ENCODE data around the gene SNRK.
"Not testable (repeated sequence)": the region's sequence is repeated elsewhere in the genome, so short reads cannot be mapped to it uniquely, and the experiment has no call there.

Gene SNRK

DNA sequence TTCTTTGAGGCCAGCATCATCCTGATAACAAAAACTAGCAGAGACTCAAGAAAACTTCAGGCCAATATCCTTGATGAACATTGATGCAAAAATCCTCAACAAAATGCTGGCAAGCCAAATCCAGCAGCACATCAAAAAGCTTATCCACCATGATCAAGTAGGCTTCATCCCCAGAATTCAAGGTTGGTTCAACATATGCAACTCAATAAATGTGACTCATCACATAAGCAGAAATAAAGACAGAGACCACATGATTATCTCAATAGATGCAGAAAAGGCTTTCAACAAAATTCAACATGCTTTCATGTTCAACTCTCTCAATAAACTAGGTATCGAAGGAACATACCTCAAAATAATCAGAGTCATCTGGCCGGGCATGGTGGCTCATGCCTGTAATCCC is 69.7 kb downstream of the SNRK start:
- not testable (repeated sequence) for H3K4me3 ChIP-seq (ENCODE audit: low read length); H3K36me3 ChIP-seq (ENCODE audit: control insufficient read depth, insufficient read depth, low read length); H3K9ac ChIP-seq (ENCODE audit: low read length); H3K27me3 ChIP-seq (ENCODE audit: control insufficient read depth, insufficient read depth, low read length); H3K9me3 ChIP-seq (ENCODE audit: control insufficient read depth, low read length); H3K4me1 ChIP-seq (ENCODE audit: control insufficient read depth, insufficient read depth, low read length)

DNA sequence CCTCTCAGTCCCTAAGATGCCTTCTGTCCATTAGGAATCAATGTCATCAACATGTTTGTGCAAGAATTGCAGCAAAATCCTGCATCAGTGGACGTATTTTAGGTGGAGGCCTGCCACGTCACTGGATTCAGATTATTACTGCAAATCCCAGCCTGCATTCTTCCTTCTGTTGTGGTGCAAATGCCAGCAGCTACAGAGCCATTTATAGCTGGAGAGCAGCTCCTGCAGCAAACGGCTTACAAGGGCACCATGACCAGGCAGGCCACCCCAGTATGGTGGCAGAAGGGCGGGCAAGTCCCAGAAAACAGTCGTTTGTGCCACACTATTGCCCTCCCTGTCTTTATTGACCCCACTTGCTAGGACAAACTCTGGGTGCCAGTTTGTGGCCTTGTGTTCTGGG is 74.7 kb downstream of the SNRK start:
- H3K9me3 ChIP-seq (ENCODE audit: control insufficient read depth, low read length): no peaks in the 10 kb centered on the region
- no peak overlapping the region for H3K9ac ChIP-seq (ENCODE audit: low read length)
- H3K4me3 ChIP-seq (ENCODE audit: low read length): no peak overlapping the region
- peaks cover 8% of the 10 kb centered on the region for H3K4me1 ChIP-seq (ENCODE audit: control insufficient read depth, insufficient read depth, low read length)
- no peaks in the 10 kb centered on the region for H3K27me3 ChIP-seq (ENCODE audit: control insufficient read depth, insufficient read depth, low read length)
- no peaks in the 10 kb centered on the region for H3K36me3 ChIP-seq (ENCODE audit: control insufficient read depth, insufficient read depth, low read length)

DNA sequence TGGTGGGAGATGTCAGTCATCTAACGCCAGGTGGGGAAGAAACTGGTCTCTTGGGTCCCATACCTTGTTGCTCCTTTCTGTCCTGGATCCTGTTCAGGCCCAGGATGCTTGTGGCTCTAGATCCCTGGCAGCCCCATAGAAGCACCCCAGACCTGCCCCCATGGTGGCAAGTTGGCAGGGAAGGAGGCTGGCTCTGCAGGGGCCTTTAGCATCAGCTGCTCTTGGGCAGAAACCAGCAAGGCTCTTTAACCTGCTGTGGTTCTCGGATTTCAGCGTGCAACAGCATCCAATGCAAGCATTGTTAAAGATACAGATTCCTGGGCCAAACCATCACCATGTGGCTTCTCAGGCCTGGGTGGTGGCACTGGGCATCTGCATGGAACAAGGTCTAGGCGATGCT is 75.8 kb downstream of the SNRK start:
- Histone ChIP-seq H3K4me3 (ENCODE audit: low read length) (no peak overlapping the region), H3K9me3 (ENCODE audit: control insufficient read depth, low read length) (no peaks in the 10 kb centered on the region), H3K36me3 (ENCODE audit: control insufficient read depth, insufficient read depth, low read length) (no peaks in the 10 kb centered on the region), H3K9ac (ENCODE audit: low read length) (no peak overlapping the region), H3K27me3 (ENCODE audit: control insufficient read depth, insufficient read depth, low read length) (no peaks in the 10 kb centered on the region), H3K4me1 (ENCODE audit: control insufficient read depth, insufficient read depth, low read length) (peaks cover 17% of the 10 kb centered on the region)

DNA sequence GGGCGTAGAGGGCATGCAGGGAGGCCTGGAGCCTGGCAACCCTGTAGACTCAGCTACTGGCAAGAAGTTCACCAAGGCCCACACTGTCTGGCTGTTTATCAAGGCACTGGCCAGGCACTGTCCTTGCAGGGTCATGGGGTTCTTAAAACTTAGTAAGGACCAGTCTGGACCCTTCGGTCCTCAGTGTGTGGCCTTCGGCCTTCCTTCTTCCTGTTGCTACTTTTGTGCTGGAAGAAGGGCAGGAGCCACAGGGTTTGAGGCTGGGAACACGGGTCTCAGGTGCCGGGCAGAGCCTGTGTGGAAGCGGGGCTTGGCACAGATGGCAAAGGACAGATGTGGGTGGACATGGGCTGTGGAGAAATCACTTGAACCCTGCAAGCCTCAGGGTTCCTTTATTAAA is 76.6 kb downstream of the SNRK start:
- Histone ChIP-seq H3K36me3 (ENCODE audit: control insufficient read depth, insufficient read depth, low read length) (no peaks in the 10 kb centered on the region), H3K4me3 (ENCODE audit: low read length) (no peak overlapping the region), H3K27me3 (ENCODE audit: control insufficient read depth, insufficient read depth, low read length) (no peaks in the 10 kb centered on the region), H3K9me3 (ENCODE audit: control insufficient read depth, low read length) (no peaks in the 10 kb centered on the region), H3K9ac (ENCODE audit: low read length) (no peak overlapping the region), H3K4me1 (ENCODE audit: control insufficient read depth, insufficient read depth, low read length) (peaks cover 17% of the 10 kb centered on the region)

DNA sequence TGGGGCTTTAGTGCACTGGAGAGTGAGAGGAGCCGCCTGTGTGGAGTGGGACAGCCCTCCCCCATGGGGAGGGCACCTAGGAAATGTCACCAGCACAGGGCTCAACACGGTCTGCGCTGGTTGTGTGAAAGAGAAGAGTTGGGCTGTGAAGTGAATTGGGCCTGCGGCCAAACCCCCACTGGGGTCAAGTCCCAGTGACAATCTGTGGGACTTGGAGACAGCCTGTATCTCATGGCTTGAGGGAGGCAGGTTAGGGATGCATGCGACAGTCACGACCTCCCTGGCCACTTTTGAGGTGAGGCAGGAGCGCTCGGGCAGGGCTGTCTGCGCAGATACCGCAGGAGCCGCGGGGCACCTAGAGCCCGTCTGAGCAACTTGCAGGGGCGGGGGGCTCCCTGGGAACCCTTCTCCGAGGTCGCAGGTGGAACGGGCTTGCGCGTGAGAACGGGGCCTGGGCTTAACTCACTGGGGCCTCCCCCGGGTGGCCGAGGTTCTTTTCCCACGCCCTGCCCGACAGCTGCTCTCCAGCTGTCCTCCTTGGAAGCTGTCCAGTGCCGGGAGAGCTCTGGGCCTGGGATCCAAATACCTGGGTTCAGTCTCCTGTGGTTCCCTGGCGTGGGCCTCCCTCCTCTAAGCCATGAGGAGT is 77.4 kb downstream of the SNRK start:
- Histone ChIP-seq H3K4me3 (ENCODE audit: low read length) (no peak overlapping the region), H3K4me1 (ENCODE audit: control insufficient read depth, insufficient read depth, low read length) (peaks cover 17% of the 10 kb centered on the region), H3K27me3 (ENCODE audit: control insufficient read depth, insufficient read depth, low read length) (no peaks in the 10 kb centered on the region), H3K9me3 (ENCODE audit: control insufficient read depth, low read length) (no peaks in the 10 kb centered on the region), H3K9ac (ENCODE audit: low read length) (no peak overlapping the region), H3K36me3 (ENCODE audit: control insufficient read depth, insufficient read depth, low read length) (no peaks in the 10 kb centered on the region)

DNA sequence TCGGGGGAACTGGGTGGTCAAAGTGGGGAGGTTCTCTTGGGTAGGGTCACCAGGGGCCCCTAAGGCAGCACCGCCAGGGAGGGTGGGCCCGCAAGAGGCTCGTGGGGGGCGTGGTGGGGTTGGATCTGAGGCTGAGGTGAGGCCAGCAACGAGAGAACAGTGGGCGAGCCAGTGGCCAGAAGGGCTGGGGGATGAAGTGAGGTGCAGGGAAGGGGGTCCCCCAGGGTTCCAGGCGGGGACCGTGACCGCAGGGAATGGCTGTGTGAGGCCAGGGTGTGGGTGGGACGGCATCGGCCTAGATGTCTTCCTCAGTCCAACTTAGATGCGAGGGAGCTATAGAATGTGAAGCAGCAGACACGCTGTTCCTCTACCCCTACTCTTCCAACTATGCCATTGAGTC is 78.2 kb downstream of the SNRK start:
- Histone ChIP-seq H3K36me3 (ENCODE audit: control insufficient read depth, insufficient read depth, low read length) (no peaks in the 10 kb centered on the region), H3K9me3 (ENCODE audit: control insufficient read depth, low read length) (no peaks in the 10 kb centered on the region), H3K4me3 (ENCODE audit: low read length) (no peak overlapping the region), H3K27me3 (ENCODE audit: control insufficient read depth, insufficient read depth, low read length) (no peaks in the 10 kb centered on the region), H3K4me1 (ENCODE audit: control insufficient read depth, insufficient read depth, low read length) (peaks cover 17% of the 10 kb centered on the region), H3K9ac (ENCODE audit: low read length) (no peak overlapping the region)

DNA sequence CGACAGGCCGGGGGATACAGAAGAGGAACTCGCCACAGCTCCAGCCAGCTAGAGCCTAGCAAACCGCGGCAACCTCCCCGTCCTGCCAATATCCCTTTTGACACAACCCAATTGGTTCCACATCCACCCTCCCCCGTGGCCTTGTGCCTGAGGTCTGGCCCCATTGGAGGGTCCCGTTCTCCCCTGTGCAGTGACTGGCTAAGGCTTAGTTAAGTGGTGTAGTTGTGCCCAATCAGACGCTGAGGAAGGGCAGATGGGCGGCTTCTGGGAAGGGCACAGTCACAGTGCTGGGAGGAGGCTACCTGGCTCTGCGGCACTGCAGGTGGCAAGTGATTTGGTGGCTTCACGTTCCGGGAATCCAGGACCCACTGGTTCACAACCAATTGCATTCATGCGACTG is 78.6 kb downstream of the SNRK start:
- Histone ChIP-seq H3K4me3 (ENCODE audit: low read length) (no peak overlapping the region), H3K36me3 (ENCODE audit: control insufficient read depth, insufficient read depth, low read length) (no peaks in the 10 kb centered on the region), H3K4me1 (ENCODE audit: control insufficient read depth, insufficient read depth, low read length) (peaks cover 17% of the 10 kb centered on the region), H3K9me3 (ENCODE audit: control insufficient read depth, low read length) (no peaks in the 10 kb centered on the region), H3K9ac (ENCODE audit: low read length) (no peak overlapping the region), H3K27me3 (ENCODE audit: control insufficient read depth, insufficient read depth, low read length) (no peaks in the 10 kb centered on the region)

DNA sequence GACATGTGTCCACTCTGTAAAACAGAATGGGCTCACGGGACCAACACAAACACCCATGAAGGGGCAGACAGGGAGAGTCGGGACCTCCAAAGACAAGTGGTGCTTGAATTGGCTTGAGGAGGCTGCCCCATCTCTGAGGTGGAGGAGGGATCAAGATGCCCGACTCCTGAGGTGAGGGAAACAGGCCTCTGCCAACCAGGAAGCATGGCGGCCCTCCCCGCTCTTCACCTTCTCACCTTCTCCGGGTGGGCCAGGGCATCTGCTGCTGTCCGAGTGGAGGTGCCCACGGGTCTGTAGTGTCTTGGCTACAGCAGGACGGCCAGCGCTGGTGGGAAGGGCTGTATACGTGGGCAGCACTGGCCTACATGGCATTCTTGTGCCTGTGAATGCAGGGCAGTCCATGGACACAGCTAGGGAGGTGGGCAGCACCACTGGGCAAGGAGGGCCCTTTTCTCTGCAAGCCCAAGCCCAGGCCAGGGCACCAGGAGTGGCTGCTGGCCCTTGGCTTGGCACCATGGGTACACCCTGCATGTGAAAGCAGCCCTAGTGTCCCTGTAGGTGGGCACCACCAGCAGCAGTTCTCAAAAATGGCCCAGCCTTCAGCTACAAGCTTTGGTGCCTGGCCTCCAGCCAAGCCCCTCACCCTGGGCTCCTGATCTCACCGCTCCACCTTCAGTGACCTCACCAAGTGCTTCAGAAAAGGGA is 79.4 kb downstream of the SNRK start:
- Histone ChIP-seq H3K4me1 (ENCODE audit: control insufficient read depth, insufficient read depth, low read length) (peaks cover 17% of the 10 kb centered on the region), H3K36me3 (ENCODE audit: control insufficient read depth, insufficient read depth, low read length) (no peaks in the 10 kb centered on the region), H3K9ac (ENCODE audit: low read length) (no peak overlapping the region)

DNA sequence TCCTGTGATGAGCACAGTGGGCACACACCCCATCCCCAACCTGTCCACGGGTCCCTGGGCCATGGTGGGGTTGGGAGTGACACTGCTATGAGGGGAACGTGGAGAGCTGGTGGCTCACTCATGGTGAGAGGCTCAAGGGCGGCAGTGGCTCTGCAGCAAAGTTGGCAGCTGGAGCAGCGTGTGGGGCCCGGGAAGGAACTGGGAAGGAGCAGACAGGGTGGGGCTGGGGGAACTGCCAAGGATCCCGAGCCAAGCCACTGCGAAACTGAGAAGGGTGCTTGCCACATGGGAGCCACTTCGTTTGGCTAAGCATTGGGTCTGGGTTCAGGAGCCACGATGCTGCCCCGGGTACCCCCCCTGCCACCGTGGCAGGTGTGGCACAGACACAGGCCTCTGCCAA is 80.1 kb downstream of the SNRK start:
- Histone ChIP-seq H3K27me3 (ENCODE audit: control insufficient read depth, insufficient read depth, low read length) (no peaks in the 10 kb centered on the region), H3K9me3 (ENCODE audit: control insufficient read depth, low read length) (no peaks in the 10 kb centered on the region), H3K4me3 (ENCODE audit: low read length) (no peak overlapping the region), H3K4me1 (ENCODE audit: control insufficient read depth, insufficient read depth, low read length) (peaks cover 17% of the 10 kb centered on the region), H3K36me3 (ENCODE audit: control insufficient read depth, insufficient read depth, low read length) (no peaks in the 10 kb centered on the region), H3K9ac (ENCODE audit: low read length) (no peak overlapping the region)

More for the DNA sequence above, 79.4 kb downstream of the SNRK start:
- no peaks in the 10 kb centered on the region for H3K27me3 ChIP-seq (ENCODE audit: control insufficient read depth, insufficient read depth, low read length)
- no peaks in the 10 kb centered on the region for H3K9me3 ChIP-seq (ENCODE audit: control insufficient read depth, low read length)
- no peak overlapping the region for H3K4me3 ChIP-seq (ENCODE audit: low read length)

DNA sequence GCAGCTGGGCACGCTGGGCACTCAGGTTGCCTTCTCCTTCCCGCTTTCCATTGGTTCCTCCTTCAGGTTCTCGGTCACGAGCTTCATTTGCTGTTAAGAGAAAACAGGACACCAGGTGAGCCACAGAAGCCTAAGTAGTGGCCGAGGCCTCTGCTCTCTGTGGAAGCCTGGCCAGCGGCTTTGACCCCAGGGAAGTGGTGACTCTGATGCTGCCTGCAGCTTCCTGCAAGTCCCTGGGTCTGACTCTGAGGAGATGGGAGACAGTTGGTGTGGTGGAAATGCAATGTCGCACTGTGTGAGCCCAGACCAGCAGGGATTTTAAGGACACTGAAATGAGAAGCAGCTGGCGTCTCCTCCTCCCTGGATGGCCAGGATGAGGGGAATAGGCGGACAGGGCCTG is 80.5 kb downstream of the SNRK start:
- Histone ChIP-seq H3K27me3 (ENCODE audit: control insufficient read depth, insufficient read depth, low read length) (no peaks in the 10 kb centered on the region), H3K4me3 (ENCODE audit: low read length) (no peak overlapping the region), H3K36me3 (ENCODE audit: control insufficient read depth, insufficient read depth, low read length) (no peaks in the 10 kb centered on the region), H3K9ac (ENCODE audit: low read length) (no peak overlapping the region), H3K4me1 (ENCODE audit: control insufficient read depth, insufficient read depth, low read length) (peaks cover 17% of the 10 kb centered on the region), H3K9me3 (ENCODE audit: control insufficient read depth, low read length) (no peaks in the 10 kb centered on the region)

DNA sequence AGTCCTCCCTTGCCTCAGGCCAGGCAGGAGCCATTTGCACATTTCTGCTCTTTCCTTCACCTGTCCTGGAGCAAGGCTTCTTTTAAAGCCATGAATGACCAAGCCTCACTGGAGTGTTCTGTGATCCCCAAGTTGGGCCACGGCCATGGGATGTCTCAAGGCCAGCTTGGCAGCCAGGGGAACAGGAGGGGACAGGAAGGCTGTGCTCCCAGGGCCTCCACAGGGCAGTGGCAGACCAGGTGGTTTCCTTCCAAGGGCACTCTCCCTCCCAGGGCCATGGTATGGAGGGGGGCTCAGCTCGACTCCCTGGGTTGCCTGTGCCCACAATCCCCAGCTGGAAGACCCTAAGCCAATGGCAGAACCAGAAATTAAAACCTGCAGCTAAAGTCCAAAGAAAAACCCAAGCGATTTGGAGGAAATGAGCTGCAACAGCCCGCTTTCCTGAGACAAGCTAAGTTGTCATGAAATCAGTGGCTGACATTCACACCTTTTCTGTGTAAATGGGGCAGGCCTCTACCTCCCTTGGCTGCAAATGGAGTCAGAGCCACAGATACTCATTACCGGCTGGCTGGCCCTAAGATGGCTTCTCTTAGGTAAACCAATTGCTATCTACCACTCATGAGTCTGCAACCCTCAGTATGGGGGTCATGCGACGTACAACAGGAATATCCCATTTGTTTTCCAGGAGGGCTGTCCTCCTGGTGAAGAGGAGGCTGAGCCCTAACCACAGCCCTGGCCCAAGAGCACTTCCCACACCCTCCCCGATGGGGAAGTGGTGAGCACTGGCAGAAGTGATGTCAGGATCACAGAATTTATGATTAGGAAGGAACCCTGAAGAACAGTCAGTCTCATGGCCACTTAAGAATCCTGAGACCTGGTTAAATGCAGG is 83.3 kb downstream of the SNRK start:
- Histone ChIP-seq H3K27me3 (ENCODE audit: control insufficient read depth, insufficient read depth, low read length) (no peaks in the 10 kb centered on the region), H3K4me3 (ENCODE audit: low read length) (no peak overlapping the region), H3K9ac (ENCODE audit: low read length) (no peak overlapping the region), H3K4me1 (ENCODE audit: control insufficient read depth, insufficient read depth, low read length) (peaks cover 14% of the 10 kb centered on the region), H3K36me3 (ENCODE audit: control insufficient read depth, insufficient read depth, low read length) (no peaks in the 10 kb centered on the region), H3K9me3 (ENCODE audit: control insufficient read depth, low read length) (no peaks in the 10 kb centered on the region)

DNA sequence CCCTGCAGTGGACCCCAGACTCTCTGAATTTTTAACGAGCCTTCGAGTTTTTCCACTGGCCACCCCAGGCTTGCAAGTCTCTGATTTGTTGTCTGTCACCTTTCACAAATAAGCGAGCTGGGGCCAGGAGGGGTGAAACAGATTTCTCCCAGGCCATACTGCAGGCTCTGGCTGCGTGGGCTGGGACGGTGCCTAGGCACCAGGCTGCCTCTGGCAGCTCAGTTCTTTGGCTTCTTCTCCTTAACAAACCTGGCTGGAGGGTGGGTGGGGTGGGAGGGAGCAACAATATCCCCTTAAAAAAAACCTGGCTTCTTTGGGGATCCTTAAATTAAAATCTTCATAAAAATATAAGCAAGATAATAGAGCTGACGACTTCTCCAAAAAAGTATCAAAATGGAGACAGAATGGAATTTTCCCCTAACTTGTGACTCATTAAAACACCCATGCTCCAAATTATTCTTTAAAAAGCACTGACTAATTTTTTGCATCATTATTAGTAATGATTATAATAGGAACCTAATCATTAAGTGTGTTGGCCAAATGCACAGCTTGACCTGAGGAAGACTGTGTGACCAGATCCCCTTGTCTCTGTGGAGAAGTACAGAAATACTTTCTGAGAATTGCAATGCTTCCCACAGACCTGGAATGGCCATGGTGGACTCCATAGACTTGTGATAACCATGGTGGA is 84.1 kb downstream of the SNRK start:
- Histone ChIP-seq H3K36me3 (ENCODE audit: control insufficient read depth, insufficient read depth, low read length) (no peaks in the 10 kb centered on the region), H3K27me3 (ENCODE audit: control insufficient read depth, insufficient read depth, low read length) (no peaks in the 10 kb centered on the region), H3K9me3 (ENCODE audit: control insufficient read depth, low read length) (no peaks in the 10 kb centered on the region), H3K4me3 (ENCODE audit: low read length) (no peak overlapping the region), H3K4me1 (ENCODE audit: control insufficient read depth, insufficient read depth, low read length) (peaks cover 14% of the 10 kb centered on the region), H3K9ac (ENCODE audit: low read length) (no peak overlapping the region)
